Stimulated activated naive CD8-positive, alpha-beta T cell treated with anti-CD3 and anti-CD28 coated beads, Interleukin-15, amount 100 ng/mL, for 72 hours (primary cell): ENCODE data around the gene KIRREL1.

Experiments
- ATAC-seq: fragments of 150-1000 bp; cut with Tn5 transposase; 2 replicates; pipeline ENCODE4 v1.10.0; 2021; ENCODE audit warnings: mild to moderate bottlenecking, moderate library complexity
- DNase-seq, 2 donors: peaks; one replicate each; pipeline ENCODE4 v3.0.0; 2021 to 2022
- H3K27ac Mint-ChIP-seq, 2 donors: one replicate each; pipeline ENCODE4 v1.8.0; 2022; ENCODE audit warnings: mild to moderate bottlenecking in 2 of 2, mixed read lengths in 2 of 2, moderate library complexity in 2 of 2
- H3K27me3 Mint-ChIP-seq: one replicate; pipeline ENCODE4 v1.8.0; 2022; ENCODE audit warnings: mixed read lengths
- H3K4me1 Mint-ChIP-seq: one replicate; pipeline ENCODE4 v1.8.0; 2022; ENCODE audit warnings: mild to moderate bottlenecking, mixed read lengths
- H3K4me3 Mint-ChIP-seq, 2 donors: one replicate each; pipeline ENCODE4 v1.8.0; 2022; ENCODE audit warnings: mild to moderate bottlenecking in 2 of 2, mixed read lengths in 2 of 2, moderate library complexity in 1 of 2
- H3K9me3 Mint-ChIP-seq, 2 donors: one replicate each; pipeline ENCODE4 v1.8.0; 2022; ENCODE audit warnings: mixed read lengths in 2 of 2

The KIRREL1 gene

DNA sequence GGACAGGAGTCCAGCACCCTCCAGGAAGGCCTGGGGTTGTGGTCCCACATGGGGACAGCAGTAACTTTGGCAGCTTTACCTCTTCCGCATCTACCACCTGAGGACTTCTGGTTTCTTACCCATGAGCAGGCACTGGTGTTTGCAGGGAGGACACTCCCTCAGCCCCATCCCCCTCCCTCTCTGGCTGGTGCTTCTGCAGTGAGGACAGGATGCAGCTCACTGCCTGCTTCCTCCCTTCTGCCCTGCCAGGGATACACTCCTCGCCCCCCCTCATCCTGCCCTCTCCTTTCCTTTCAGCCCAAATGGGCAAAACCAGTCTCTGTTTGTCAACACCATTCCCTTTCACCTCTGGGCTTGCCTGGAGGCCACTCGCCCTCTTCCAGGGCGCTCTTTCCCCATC, 62.4 kb downstream of the KIRREL1 start:
- ATAC-seq = no peak
- no peak for DNase-seq
- peaks cover 21% of the 10 kb centered on the region for H3K27me3 Mint-ChIP-seq

DNA sequence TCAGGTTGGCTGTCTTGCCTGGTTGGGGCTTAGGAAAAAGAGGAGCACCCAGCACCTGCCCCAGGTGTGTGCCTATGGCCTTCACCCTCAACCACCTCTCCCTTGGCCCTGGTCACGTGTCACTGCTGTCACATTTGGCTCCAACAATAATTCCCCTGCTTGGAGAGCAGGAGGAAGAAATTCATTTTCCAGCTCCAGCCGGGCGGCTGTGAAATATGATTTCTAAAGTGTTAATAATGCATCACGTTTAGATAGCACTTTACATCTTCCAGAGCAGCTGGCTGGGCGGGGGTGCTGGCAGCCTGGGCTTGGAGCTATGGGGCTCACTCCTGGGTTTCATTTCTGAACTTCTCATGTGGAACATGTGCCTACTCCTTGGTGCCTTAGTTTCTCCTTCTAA, 63.1 kb downstream of the KIRREL1 start:
- Mint-ChIP-seq H3K4me1 (no peaks in the 10 kb centered on the region), H3K27ac (no peak overlapping the region), H3K27me3 (peaks cover 18% of the 10 kb centered on the region), H3K4me3 (no peak overlapping the region), H3K9me3 (no peaks in the 10 kb centered on the region)
- DNase-seq (no peak), ATAC-seq (no peak)

More for the DNA sequence above, 62.4 kb downstream of the KIRREL1 start:
- H3K27ac Mint-ChIP-seq = peak overlapping the region in 1 of 2 donors; percentile 28
- no peaks in the 10 kb centered on the region for H3K9me3 Mint-ChIP-seq
- no peaks in the 10 kb centered on the region for H3K4me1 Mint-ChIP-seq
- H3K4me3 Mint-ChIP-seq = no peak overlapping the region

DNA sequence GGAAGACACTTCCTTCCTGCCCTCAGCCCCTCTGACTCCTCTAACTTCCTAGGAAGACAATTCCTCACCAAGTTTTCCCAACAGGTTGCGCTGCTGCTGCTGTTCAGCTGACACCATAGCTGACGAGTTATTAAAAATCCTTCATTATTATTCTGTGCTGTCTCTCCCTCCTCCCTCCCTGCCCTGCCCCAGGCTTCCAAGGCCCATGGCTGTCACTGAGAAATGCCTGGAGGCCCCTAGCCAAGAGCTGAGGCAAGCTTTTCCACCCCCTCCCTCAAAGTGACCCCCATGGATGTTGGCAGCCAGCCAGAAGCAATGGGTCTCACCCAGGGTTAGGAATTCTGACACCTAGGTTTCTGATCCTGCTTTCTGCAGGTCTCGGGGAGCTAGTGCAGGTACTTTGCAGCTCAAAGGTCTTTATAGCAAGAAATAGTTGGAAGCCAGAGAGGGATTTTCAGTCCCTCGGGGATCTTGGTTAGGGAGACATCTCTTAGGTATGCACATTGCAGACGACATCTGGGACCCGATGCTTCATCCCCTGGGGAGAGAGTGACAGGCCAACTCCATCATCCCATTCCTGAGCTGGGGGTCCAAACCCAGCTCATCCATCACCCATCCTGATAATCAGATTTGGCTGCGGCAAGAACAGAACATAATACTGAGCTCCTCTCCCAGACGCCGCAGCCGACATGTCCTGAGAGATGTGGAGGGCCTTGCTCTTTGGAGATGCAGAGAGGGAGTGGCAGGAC, 65.0 kb downstream of the KIRREL1 start:
- ATAC-seq (no peak), DNase-seq (no peak)
- H3K27me3 Mint-ChIP-seq = peaks cover 10% of the 10 kb centered on the region
- H3K4me3 Mint-ChIP-seq = no peak overlapping the region
- H3K9me3 Mint-ChIP-seq = no peaks in the 10 kb centered on the region
- no peak overlapping the region for H3K27ac Mint-ChIP-seq
- H3K4me1 Mint-ChIP-seq = no peaks in the 10 kb centered on the region

DNA sequence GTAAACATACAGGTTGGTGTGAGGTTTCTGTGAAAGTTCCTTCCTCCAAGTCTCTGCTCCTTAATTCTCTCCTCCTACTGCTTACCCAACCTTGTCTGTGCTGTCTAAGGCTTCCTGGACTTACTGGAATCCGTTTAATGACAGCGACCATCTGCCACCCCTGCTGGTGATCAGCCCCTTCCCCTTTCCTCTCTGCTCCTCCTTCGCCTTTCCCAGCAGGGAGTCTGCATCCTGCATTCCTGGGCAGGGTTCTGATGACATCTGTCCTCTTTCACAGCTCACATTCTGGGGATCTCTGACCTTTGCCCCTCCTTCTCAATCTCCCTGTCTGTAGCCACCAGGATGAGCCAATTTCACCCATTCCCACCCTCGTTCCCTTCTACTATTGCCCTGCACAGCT, 66.5 kb downstream of the KIRREL1 start:
- no peak overlapping the region for H3K27ac Mint-ChIP-seq
- no peaks in the 10 kb centered on the region for H3K9me3 Mint-ChIP-seq
- no peak for DNase-seq
- peaks cover 10% of the 10 kb centered on the region for H3K27me3 Mint-ChIP-seq
- H3K4me3 Mint-ChIP-seq = no peak overlapping the region
- no peak for ATAC-seq
- no peaks in the 10 kb centered on the region for H3K4me1 Mint-ChIP-seq

DNA sequence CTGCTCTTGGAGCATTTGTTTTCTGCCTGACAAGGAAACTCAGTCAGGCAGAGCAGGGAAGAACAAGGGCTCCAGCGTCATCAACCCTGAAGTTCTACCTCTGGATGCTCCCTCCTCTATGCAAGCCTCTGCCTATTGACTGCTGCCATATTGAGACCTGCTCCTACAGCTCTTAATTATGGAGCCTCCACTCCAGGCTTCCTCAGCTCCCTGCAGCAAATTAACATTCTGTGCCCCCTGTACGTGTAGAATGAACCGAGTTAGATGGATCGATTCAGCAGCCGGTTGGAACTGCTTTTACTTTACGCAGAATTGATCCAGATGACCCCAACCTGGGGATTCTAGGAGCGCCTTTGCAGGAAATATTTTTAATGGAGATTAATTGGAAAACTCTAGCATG, 68.7 kb downstream of the KIRREL1 start:
- Mint-ChIP-seq H3K27ac (peak overlapping the region in 1 of 2 donors; percentile 6), H3K27me3 (peaks cover 10% of the 10 kb centered on the region), H3K9me3 (no peaks in the 10 kb centered on the region), H3K4me3 (no peak overlapping the region), H3K4me1 (no peaks in the 10 kb centered on the region)
- DNase-seq = no peak
- ATAC-seq = no peak

DNA sequence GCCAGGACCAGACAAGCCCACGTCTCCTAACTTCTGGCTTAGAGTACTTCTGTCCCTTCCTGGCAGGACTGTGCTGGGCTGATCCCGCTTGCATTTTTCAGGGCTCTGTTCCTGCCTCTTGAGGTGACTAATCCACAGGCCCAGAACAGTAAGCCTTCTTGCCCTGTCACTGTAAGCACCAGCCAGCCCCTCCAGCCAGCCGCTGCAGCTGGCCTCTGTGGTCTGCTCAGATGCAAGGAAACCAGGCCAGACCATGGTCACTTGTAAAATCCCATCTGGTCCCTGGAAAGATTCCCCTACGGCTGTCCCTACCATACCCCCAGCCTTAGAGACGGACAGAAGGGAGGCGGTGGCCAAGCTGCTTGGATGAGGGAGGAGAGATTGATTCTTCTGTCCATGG, 74.2 kb downstream of the KIRREL1 start:
- ATAC-seq = no peak

DNA sequence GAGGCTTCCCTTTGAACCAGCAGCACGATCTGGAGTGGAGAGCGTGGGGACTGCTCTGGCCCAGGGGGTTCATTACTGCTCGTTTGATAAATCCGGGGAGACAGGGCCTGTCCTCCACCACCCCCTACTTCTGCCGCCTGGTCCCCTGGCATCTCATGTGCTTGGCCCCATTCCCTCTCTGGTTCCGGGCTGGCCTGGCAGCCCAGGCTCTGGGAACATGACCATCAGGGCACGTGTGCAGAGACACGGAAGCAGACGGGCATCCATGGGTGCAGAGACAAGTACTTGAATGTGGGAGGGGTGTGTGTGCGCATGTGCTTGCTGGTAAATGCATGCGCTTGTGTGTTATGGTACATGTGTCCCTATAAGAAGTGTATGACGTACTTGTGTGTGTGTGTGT, 75.5 kb downstream of the KIRREL1 start:
- H3K27ac Mint-ChIP-seq = no peak overlapping the region

More for the DNA sequence above, 74.2 kb downstream of the KIRREL1 start:
- Mint-ChIP-seq H3K27me3 (no peaks in the 10 kb centered on the region), H3K4me1 (no peaks in the 10 kb centered on the region), H3K4me3 (no peak overlapping the region), H3K9me3 (no peaks in the 10 kb centered on the region), H3K27ac (no peak overlapping the region)
- DNase-seq = no peak

DNA sequence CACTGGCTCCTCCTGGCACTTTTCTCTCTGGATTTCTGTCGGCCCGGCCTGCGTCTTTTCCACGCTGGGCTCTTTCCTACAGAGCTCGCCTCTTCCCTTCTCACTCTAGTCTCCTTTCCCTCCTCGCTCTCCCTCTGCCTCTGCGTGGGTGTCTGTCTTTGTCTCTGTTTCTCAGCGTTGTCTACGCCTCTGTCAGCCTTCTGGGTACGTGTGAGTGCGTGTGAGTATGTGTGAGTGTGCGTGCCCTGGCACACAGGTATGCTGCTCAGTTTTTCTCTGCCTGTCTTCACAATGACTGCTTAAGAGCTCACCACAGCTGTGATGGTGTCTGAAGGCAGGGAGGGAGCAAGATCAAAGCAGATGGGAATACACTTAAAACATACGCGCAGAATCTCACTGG, 77.7 kb downstream of the KIRREL1 start:
- DNase-seq (no peak), ATAC-seq (no peak)
- no peaks in the 10 kb centered on the region for H3K9me3 Mint-ChIP-seq
- H3K27ac Mint-ChIP-seq = peak overlapping the region; percentile 28 to 45
- no peaks in the 10 kb centered on the region for H3K4me1 Mint-ChIP-seq
- H3K4me3 Mint-ChIP-seq = no peak overlapping the region
- no peaks in the 10 kb centered on the region for H3K27me3 Mint-ChIP-seq

More for the DNA sequence above, 75.5 kb downstream of the KIRREL1 start:
- DNase-seq (no peak), ATAC-seq (no peak)
- no peaks in the 10 kb centered on the region for H3K4me1 Mint-ChIP-seq
- H3K9me3 Mint-ChIP-seq = no peaks in the 10 kb centered on the region
- no peaks in the 10 kb centered on the region for H3K27me3 Mint-ChIP-seq
- H3K4me3 Mint-ChIP-seq = no peak overlapping the region

DNA sequence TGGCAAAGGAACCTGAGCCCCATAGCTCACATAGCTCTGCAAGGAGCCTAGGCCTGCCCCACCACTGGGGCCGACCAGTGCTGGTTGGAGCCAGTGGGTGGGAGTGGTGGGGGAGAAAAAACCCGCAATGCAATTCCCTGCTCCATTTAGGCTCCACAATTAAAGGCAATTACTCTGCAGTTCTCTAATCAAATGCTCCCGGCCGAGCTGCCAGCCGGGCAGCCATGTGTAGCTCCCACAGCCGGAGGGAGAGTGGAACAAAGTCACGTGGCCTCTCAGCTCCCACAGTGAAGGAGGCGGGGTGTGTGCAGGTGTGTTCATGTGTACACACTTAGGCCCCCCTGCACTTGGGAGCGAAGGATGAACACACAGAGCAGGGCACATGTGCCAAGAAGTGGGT, 81.6 kb downstream of the KIRREL1 start:
- Mint-ChIP-seq H3K27ac (no peak overlapping the region), H3K4me1 (no peaks in the 10 kb centered on the region), H3K4me3 (no peak overlapping the region), H3K27me3 (no peaks in the 10 kb centered on the region), H3K9me3 (no peaks in the 10 kb centered on the region)
- DNase-seq = no peak
- no peak for ATAC-seq

DNA sequence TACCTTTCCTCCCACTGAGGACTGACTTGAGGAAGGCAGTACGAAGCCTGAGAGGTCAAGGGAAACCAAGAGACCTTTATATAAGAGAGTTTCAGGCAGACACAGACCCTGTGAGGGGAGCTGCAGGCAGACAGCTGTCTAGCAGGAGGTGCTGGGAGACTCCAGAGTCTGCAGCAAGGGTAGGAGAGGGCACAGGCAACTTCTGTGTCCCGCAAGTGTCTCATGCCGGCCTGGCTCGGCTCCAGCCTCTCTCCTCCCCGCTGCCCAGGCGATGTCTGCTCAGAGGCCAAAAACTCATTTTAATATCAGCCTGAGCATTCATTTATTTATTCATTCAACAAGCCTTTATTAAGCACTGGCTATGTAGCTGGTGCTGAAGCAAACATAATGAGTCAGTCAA, 83.0 kb downstream of the KIRREL1 start:
- no peak overlapping the region for H3K27ac Mint-ChIP-seq
- ATAC-seq = no peak

DNA sequence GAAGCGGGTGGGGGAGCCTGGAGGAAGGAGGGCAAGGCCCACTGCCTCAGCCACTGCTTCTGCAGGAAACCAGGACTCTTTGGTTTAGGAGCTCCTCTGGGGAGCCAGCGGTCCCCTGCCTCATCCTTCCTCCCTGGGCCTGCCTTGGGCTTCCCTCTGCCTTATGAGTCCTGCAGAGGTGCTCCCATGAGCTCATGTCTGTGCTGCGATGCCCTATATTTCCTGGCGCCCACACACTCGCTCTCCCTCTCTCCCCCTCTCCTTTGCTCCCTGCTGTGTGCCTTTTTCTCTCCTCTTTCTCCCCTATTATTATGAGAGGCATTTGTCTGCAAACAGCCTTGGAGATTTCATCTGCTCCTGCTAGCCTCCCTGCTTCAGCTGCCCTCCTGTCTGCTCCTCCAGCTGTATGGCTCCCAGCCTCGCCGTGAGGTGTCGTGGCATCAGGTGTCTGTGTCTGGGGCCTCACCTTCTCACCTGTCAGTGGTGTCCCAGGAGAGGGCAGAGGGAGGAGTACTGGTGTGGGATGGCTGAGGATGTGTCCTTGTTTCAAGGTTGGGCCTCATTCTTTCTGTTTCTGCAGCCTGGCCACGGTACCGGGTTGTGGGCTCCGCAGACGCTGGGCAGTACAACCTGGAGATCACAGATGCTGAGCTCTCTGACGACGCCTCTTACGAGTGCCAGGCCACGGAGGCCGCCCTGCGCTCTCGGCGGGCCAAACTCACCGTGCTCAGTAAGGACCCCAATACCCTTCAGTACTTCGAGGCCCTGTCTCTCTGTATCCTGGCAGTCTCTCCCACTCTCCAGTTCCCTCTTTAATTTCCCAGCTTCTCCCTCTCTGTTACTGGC, 84.2 kb downstream of the KIRREL1 start:
- Mint-ChIP-seq H3K4me3 (no peak overlapping the region), H3K27ac (peak overlapping the region in 1 of 2 donors; percentile 55), H3K9me3 (no peaks in the 10 kb centered on the region), H3K4me1 (no peaks in the 10 kb centered on the region), H3K27me3 (no peaks in the 10 kb centered on the region)
- ATAC-seq (no peak), DNase-seq (no peak)

More for the DNA sequence above, 83.0 kb downstream of the KIRREL1 start:
- no peak overlapping the region for H3K4me3 Mint-ChIP-seq
- no peaks in the 10 kb centered on the region for H3K4me1 Mint-ChIP-seq
- H3K27me3 Mint-ChIP-seq = no peaks in the 10 kb centered on the region
- DNase-seq = no peak
- H3K9me3 Mint-ChIP-seq = no peaks in the 10 kb centered on the region

DNA sequence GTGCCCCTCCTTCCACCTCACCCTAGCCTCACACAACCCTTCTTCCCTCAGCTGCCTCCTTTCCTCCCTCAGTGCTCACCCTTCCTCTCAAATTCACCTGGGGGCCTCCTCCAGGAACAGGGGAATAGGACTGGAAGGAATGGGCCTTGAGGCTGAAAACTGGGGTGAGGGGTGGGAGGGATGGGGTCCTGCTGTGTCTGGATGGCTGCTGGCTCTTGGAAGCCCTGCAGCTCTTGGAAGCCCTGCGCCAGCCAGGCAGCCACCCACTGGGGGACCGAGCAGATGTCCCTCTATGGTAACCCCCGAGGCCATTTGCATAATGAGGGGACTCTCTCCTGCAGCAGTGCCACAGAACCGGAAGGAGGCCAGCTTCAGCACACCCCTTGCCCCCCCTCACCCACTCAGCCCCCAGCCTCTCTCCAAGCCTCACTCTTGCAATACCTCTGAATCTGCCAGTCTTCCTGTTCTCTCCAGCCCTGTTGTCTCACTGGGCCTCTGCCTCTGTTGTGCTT, 85.2 kb downstream of the KIRREL1 start:
- Mint-ChIP-seq H3K4me1 (no peaks in the 10 kb centered on the region), H3K27ac (no peak overlapping the region), H3K9me3 (no peaks in the 10 kb centered on the region), H3K4me3 (no peak overlapping the region), H3K27me3 (no peaks in the 10 kb centered on the region)
- DNase-seq (no peak), ATAC-seq (no peak)

DNA sequence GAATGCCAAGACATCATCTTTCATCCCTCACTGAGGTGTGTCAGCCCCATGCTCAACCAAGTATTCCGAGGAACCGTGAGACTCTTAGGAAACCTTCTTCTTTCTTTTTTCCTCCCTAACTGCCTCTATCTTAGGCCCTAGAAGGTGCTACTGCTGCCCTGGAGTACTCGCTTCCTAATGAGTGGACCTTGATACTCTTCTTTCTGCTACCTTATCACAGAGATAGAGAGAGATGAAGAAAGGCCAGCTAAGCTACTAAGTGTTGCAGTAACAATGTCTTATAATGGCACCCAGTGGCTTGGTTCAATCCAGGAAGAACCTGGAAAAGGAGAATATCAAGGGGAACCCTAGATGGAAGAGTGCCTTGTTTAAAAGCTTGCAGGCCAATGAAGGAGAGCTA, 86.6 kb downstream of the KIRREL1 start:
- Mint-ChIP-seq H3K4me3 (no peak overlapping the region), H3K27ac (no peak overlapping the region), H3K27me3 (no peaks in the 10 kb centered on the region), H3K4me1 (no peaks in the 10 kb centered on the region), H3K9me3 (no peaks in the 10 kb centered on the region)
- DNase-seq = no peak
- no peak for ATAC-seq

DNA sequence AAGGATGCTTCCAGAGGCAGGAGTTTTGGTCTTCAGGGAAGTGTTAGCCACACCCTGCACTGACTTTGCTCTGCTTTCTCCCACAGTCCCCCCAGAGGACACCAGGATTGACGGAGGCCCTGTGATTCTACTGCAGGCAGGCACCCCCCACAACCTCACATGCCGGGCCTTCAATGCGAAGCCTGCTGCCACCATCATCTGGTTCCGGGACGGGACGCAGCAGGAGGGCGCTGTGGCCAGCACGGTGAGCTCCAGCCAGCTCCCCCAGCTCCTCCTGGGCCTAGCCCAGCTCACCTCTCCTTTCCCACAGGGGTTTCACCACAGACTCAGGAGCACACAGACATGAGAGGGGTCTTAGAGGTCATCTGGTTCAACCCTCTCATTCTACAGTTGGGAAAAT, 90.9 kb downstream of the KIRREL1 start:
- Mint-ChIP-seq H3K27ac (no peak overlapping the region), H3K4me1 (no peaks in the 10 kb centered on the region), H3K27me3 (no peaks in the 10 kb centered on the region), H3K9me3 (no peaks in the 10 kb centered on the region), H3K4me3 (no peak overlapping the region)
- ATAC-seq (no peak), DNase-seq (no peak)

DNA sequence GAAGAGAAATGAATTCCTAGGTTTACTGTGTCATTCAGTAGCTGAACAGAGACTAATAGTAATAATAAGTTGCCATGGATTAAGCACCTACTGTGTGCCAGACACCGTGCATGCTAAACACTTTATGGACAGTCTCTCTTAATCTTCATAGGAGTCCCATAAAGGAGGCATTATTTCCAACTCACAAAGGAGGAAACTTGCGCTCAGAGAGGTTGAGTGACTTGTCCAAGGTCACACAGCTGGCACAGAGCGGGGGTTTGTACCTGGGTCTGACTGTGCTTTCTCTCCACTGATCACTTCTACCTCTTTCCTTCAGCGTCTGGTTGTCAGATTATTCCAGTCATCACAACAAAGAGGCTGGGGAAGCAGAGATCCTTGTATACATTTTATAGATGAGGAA, 91.3 kb downstream of the KIRREL1 start:
- no peak overlapping the region for H3K27ac Mint-ChIP-seq
- no peaks in the 10 kb centered on the region for H3K27me3 Mint-ChIP-seq
- ATAC-seq (no peak), DNase-seq (no peak)
- H3K4me1 Mint-ChIP-seq = no peaks in the 10 kb centered on the region
- no peak overlapping the region for H3K4me3 Mint-ChIP-seq
- H3K9me3 Mint-ChIP-seq = no peaks in the 10 kb centered on the region

DNA sequence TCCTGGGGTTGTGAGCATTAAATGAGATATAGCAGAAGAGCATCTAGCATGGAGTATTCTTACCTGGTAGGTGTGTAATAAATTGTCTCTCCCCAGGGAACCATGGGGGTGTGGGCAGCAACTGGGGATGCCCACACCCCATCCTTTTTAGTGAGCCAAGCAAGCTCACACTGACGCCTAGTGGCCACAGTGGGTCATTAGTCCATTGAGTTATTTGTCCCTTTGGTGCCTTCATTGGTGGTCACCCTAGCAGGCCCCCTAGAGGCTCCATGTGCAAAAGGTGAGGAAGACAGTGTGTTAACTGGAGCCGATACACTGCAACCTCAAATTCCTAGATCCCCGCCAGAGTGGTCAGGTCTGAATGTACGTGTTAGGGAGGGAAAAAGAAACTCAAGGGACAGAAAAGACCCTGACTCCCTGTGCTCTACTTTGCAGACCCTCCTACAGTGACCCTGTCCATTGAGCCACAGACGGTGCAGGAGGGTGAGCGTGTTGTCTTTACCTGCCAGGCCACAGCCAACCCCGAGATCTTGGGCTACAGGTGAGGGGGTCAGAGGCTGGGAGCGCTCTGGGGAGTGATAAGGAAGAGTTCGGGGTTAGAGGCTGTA, 94.0 kb downstream of the KIRREL1 start:
- Mint-ChIP-seq H3K4me1 (no peaks in the 10 kb centered on the region), H3K9me3 (no peaks in the 10 kb centered on the region), H3K27me3 (no peaks in the 10 kb centered on the region), H3K4me3 (no peak overlapping the region), H3K27ac (peak overlapping the region in 1 of 2 donors; percentile 43)
- ATAC-seq (peak; percentile 73), DNase-seq (peak; percentile 20 to 46)
